ENCODE results near the gene ZFHX3. TPM values are rescaled to one million over a fixed set of nuclear protein-coding genes. Genes with fewer than 3 reads are reported as not detected.

Gene ZFHX3
- total and polyA plus RNA-seq, 2 of the 8 experiments (the other 6 are each of a cell fraction or from before 2014, with no cell fraction given) = 0.08 to 0.99 TPM

DNA sequence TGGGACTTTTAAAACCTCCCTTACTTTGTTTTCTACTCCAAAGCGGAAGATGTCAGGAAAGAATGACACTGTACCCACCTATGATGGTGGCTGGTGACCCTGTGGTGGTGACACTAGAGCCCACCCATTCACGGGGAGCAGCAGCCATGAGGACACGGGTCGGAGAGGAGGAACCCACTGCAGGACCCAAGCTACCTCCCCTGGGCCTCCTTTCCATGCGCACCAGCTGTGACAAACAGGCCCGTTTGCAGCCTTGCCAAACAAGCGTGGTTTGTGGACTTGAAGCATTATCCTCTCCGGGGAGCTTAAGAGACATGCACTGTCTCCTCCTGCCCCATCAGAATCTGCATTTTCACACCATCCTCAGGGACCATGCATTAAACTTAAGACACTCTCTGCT is 85.6 kb downstream of the ZFHX3 start:
- Histone ChIP-seq H3K4ac (replicated peaks; ENCODE audit: insufficient read length, low read depth, low read length) (no peak overlapping the region), H3K9me3 (ENCODE audit: insufficient read depth in 2 of 2, low read depth in 1 of 2, low read length in 1 of 2) (no peaks in the 10 kb centered on the region), H3K23ac (ENCODE audit: insufficient read length) (no peak overlapping the region), H2BK12ac (ENCODE audit: low read depth, low read length) (no peak overlapping the region), H3K79me2 (ENCODE audit: control insufficient read depth in 1 of 2, insufficient read depth in 2 of 2, low read length in 2 of 2) (no peaks in the 10 kb centered on the region), H3K27ac (ENCODE audit: low read depth, low read length) (no peak overlapping the region), H4K8ac (ENCODE audit: extremely low read depth, insufficient read depth, low read length) (no peak overlapping the region), H3K4me2 (ENCODE audit: insufficient read depth in 1 of 2, low read depth in 2 of 2, low read length in 2 of 2) (no peak overlapping the region), H2BK15ac (ENCODE audit: low read length) (no peak overlapping the region), H4K91ac (replicated peaks; ENCODE audit: insufficient read length, low read length) (no peak overlapping the region), H4K20me1 (replicated peaks in 1 of 2; ENCODE audit: control insufficient read depth in 1 of 2, insufficient read depth in 2 of 2, low read length in 2 of 2) (no peaks in the 10 kb centered on the region), H3K36me3 (ENCODE audit: control insufficient read depth in 2 of 4, insufficient read depth in 4 of 4, low read length in 3 of 4) (no peaks in the 10 kb centered on the region), H3K79me1 (ENCODE audit: low read depth, low read length) (no peaks in the 10 kb centered on the region), H2BK20ac (ENCODE audit: low read length) (no peak overlapping the region), H3K4me3 (ENCODE audit: extremely low read depth in 1 of 4, insufficient read depth in 2 of 4, low read depth in 3 of 4, low read length in 4 of 4) (no peak overlapping the region), H2BK5ac (ENCODE audit: low read depth, low read length) (no peak overlapping the region), H3K56ac (replicated peaks; ENCODE audit: insufficient read length, low read depth, low read length) (no peak overlapping the region), H3K23me2 (ENCODE audit: low read depth, low read length) (no peaks in the 10 kb centered on the region), H2AK5ac (ENCODE audit: low read depth, low read length) (no peak overlapping the region), H3K9ac (replicated peaks in 1 of 4; ENCODE audit: extremely low read depth in 1 of 4, low read depth in 3 of 4, low read length in 3 of 4) (no peak overlapping the region), H3K18ac (ENCODE audit: extremely low read depth, low read length) (no peak overlapping the region), H4K5ac (ENCODE audit: insufficient read length, low read depth, low read length) (no peak overlapping the region), H3K4me1 (replicated peaks in 1 of 4; ENCODE audit: control insufficient read depth in 3 of 4, insufficient read depth in 4 of 4, low read length in 3 of 4) (no peaks in the 10 kb centered on the region; a peak in 1 of 7 replicates), H2AFZ (ENCODE audit: low read length) (no peak overlapping the region), H3K27me3 (replicated peaks in 1 of 4; ENCODE audit: control insufficient read depth in 3 of 4, extremely low read depth in 1 of 4, insufficient read depth in 3 of 4, low read length in 3 of 4) (no peaks in the 10 kb centered on the region), H3K14ac (ENCODE audit: insufficient read length) (no peak overlapping the region), H2BK120ac (replicated peaks; ENCODE audit: low read depth, low read length) (no peak overlapping the region)
- FAIRE-seq (no peak), DNase-seq (ENCODE audit: low read depth in 1 of 2, low spot score in 2 of 2) (no peak)
- CTCF ChIA-PET (ENCODE audit: partially characterized antibody) = interaction anchor here (0.6 to 3.0 kb wide), 9 partner anchors 8 to 1587 kb away, joined by 3 to 17 read pairs (median 4); no protein-coding TSS in a partner anchor
- POLR2A ChIA-PET (ENCODE audit: partially characterized antibody) = no interaction called here
- WGBS, 2 experiments (ENCODE audit: extremely low coverage in 1 of 2, insufficient coverage in 1 of 2, insufficient read length in 1 of 2, insufficient replicate concordance in 2 of 2, low coverage in 1 of 2, low lambda C conversion rate in 2 of 2, missing lambda C conversion rate in 1 of 2) = 92% methylated on average over 8 of the region's 8 CpGs; no CpG with 5 or more reads in 1 of the 2 experiments
- TF ChIP-seq RNF2 (IDR thresholded peaks at IDR 0.05; ENCODE audit: borderline replicate concordance, low read depth, low read length, missing control alignments, poor library complexity, severe bottlenecking) (no peak), TCF12 (IDR thresholded peaks at IDR 0.05; ENCODE audit: low read depth, low read length) (no peak), CREB1 (IDR thresholded peaks at IDR 0.05) (no peak), RAD21 (IDR thresholded peaks at IDR 0.05 in 1 of 2, conservative IDR thresholded peaks at IDR 0.05 in 1 of 2; ENCODE audit: low read depth in 2 of 2, low read length in 2 of 2) (no peak), TAF7 (optimal IDR thresholded peaks at IDR 0.05; ENCODE audit: borderline replicate concordance, low read depth, low read length) (no peak), CEBPB (IDR thresholded peaks at IDR 0.05; ENCODE audit: low read depth, low read length) (no peak), KDM1A (IDR thresholded peaks at IDR 0.05; ENCODE audit: borderline replicate concordance, low read length) (no peak), EGR1 (IDR thresholded peaks at IDR 0.05; ENCODE audit: borderline replicate concordance, low read depth, low read length) (no peak), JUND (IDR thresholded peaks at IDR 0.05; ENCODE audit: low read length) (no peak), BCL11A (IDR thresholded peaks at IDR 0.05; ENCODE audit: low read depth in 2 of 2, low read length in 2 of 2) (no peak), SUZ12 (IDR thresholded peaks at IDR 0.05; ENCODE audit: low read length) (no peak), YY1 (IDR thresholded peaks at IDR 0.05; ENCODE audit: low read depth, low read length) (no peak), CBX8 (IDR thresholded peaks at IDR 0.05; ENCODE audit: borderline replicate concordance, low read depth, low read length) (no peak)
- TF ChIP-seq, protein P1, sequence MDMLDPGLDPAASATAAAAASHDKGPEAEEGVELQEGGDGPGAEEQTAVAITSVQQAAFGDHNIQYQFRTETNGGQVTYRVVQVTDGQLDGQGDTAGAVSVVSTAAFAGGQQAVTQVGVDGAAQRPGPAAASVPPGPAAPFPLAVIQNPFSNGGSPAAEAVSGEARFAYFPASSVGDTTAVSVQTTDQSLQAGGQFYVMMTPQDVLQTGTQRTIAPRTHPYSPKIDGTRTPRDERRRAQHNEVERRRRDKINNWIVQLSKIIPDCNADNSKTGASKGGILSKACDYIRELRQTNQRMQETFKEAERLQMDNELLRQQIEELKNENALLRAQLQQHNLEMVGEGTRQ (IDR thresholded peaks at IDR 0.05; ENCODE audit: low read length) = no peak
